HepG2 (cell line): ENCODE measurements around the gene CSNK1G1. TPM values are rescaled to one million over a fixed set of nuclear protein-coding genes. Genes with fewer than 3 reads are reported as not detected.

Experiments used
- ATAC-seq: fragments of 200-7000 bp; cut with Tn5 transposase; 3 replicates; pipeline ENCODE4 v1.9.1; 2020; ENCODE audit warnings: mild to moderate bottlenecking, moderate library complexity
- BruUV-seq: library from RNA; stranded (reverse); fragments of 400-500 nt; replicated peaks from 2 replicates; lab custom pipeline; 2021; lab: Mats Ljungman, UMichigan
- CTCF ChIA-PET: fragments of 300-600 bp; formaldehyde crosslinking; extraction: SDS; loops from one replicate; lab custom pipeline; 2021; ENCODE audit warnings: low total read pairs, inconsistent platforms, low intra/inter-chr PET ratio; lab: Yijun Ruan, JAX
- POLR2A ChIA-PET: fragments of 350-600 bp; sonication (Branson Sonifier 250); formaldehyde crosslinking; loops from one replicate; lab custom pipeline; 2020; ENCODE audit warnings: antibody characterized with exemption, inconsistent platforms; lab: Yijun Ruan, JAX
- DNase-seq: peaks from one replicate; pipeline ENCODE4 v3.0.0-alpha.2; 2015; ENCODE audit warnings: low spot score
- FAIRE-seq: peaks from 3 replicates; lab custom pipeline; 2011; peaks lifted over from hg19 to GRCh38; lab: Jason Lieb, UNC
- H2AFZ ChIP-seq: one replicate; pipeline ENCODE4 v1.6.1; 2011; ENCODE audit warnings: low read length, inconsistent platforms
- H3K27ac ChIP-seq: fragments of 300-600 bp; 3 replicates; pipeline ENCODE4 v1.8.0; 2011; ENCODE audit warnings: mixed run types, mild to moderate bottlenecking, mixed read lengths, low read length, inconsistent platforms; ENCODE audit not compliant: insufficient read depth; ENCODE audit errors: extremely low read length
- H3K27me3 ChIP-seq, 2 experiments: fragments of 200-600 bp in 1 of 2; 2 replicates in 1 of 2; 3 replicates in 1 of 2; pipeline versions ENCODE4 v1.6.0 to v1.8.0; 2011; ENCODE audit warnings: low read length in 2 of 2, mild to moderate bottlenecking in 2 of 2, moderate library complexity in 2 of 2, inconsistent platforms in 1 of 2; ENCODE audit not compliant: insufficient read depth in 2 of 2, control insufficient read depth in 1 of 2
- H3K36me3 ChIP-seq, 2 experiments: fragments of 200-600 bp in 1 of 2; replicated peaks in 1 of 2; 2 replicates in 1 of 2; 3 replicates in 1 of 2; pipeline versions ENCODE4 v1.5.1 to v1.8.0; 2011; ENCODE audit warnings: low read length in 2 of 2, inconsistent platforms in 1 of 2; ENCODE audit not compliant: insufficient read depth in 2 of 2, control insufficient read depth in 1 of 2
- H3K4me1 ChIP-seq: 2 replicates; pipeline ENCODE4 v1.5.1; 2012; ENCODE audit warnings: low read length, inconsistent platforms; ENCODE audit not compliant: insufficient read depth
- H3K4me2 ChIP-seq: 2 replicates; pipeline ENCODE4 v1.6.0; 2011; ENCODE audit warnings: low read depth, low read length, inconsistent platforms
- H3K4me3 ChIP-seq, 3 experiments: fragments of 200-600 bp in 1 of 3; sonication (generic), shearing (Covaris generic) in 1 of 3; replicated peaks in 1 of 3; 2 replicates each; pipeline ENCODE4 v1.5.1; 2011 to 2016; ENCODE audit warnings: low read length in 3 of 3, inconsistent platforms in 2 of 3, low read depth in 2 of 3, mild to moderate bottlenecking in 2 of 3, control low read depth in 1 of 3, mixed read lengths in 1 of 3; ENCODE audit not compliant: insufficient read depth in 1 of 3
- H3K79me2 ChIP-seq: one replicate; pipeline ENCODE4 v1.6.1; 2011; ENCODE audit warnings: low read length, inconsistent platforms; ENCODE audit not compliant: insufficient read depth
- H3K9ac ChIP-seq: 2 replicates; pipeline ENCODE4 v1.6.0; 2011; ENCODE audit warnings: mild to moderate bottlenecking, low read depth, low read length, inconsistent platforms; ENCODE audit not compliant: insufficient read depth
- H3K9me3 ChIP-seq: 2 replicates; pipeline ENCODE4 v1.5.1; 2012; ENCODE audit warnings: mild to moderate bottlenecking, low read length
- H4K20me1 ChIP-seq: 2 replicates; pipeline ENCODE4 v1.6.0; 2011; ENCODE audit warnings: inconsistent platforms, mild to moderate bottlenecking, low read length, moderate library complexity; ENCODE audit not compliant: insufficient read depth
- ARHGAP35 ChIP-seq: sonication (generic); formaldehyde crosslinking; IDR thresholded peaks from 2 replicates; pipeline ENCODE4 v1.9.0; 2022; ENCODE audit warnings: mild to moderate bottlenecking, inconsistent platforms, moderate library complexity, missing genetic modification reagents, borderline replicate concordance
- CHCHD3 ChIP-seq: sonication (generic); formaldehyde crosslinking; IDR thresholded peaks from 2 replicates; pipeline ENCODE4 v1.8.0; 2022; ENCODE audit warnings: mild to moderate bottlenecking, missing genetic modification reagents, moderate library complexity
- MTF1 ChIP-seq: sonication (generic); formaldehyde crosslinking; IDR thresholded peaks from 2 replicates; pipeline ENCODE4 v1.5.0; 2020; ENCODE audit warnings: missing genetic modification reagents
- NFKB2 ChIP-seq: sonication (generic); formaldehyde crosslinking; IDR thresholded peaks from 2 replicates; pipeline ENCODE4 v1.4.0; 2020; ENCODE audit warnings: missing genetic modification reagents, borderline replicate concordance
- SMAD3 ChIP-seq: sonication (generic); formaldehyde crosslinking; IDR thresholded peaks from 2 replicates; pipeline ENCODE4 v1.4.0; 2020; ENCODE audit warnings: missing genetic modification reagents
- TBX2 ChIP-seq: sonication (generic); formaldehyde crosslinking; IDR thresholded peaks from 2 replicates; pipeline ENCODE4 v1.5.0; 2020; ENCODE audit warnings: missing genetic modification reagents, mild to moderate bottlenecking, borderline replicate concordance
- ZNF616 ChIP-seq: sonication (generic); formaldehyde crosslinking; IDR thresholded peaks from 2 replicates; pipeline ENCODE4 v1.5.0; 2020; ENCODE audit warnings: low read depth, mild to moderate bottlenecking, missing genetic modification reagents
- ZNF720 ChIP-seq: sonication (generic); formaldehyde crosslinking; IDR thresholded peaks from 2 replicates; pipeline ENCODE4 v1.4.0; 2020; ENCODE audit warnings: missing genetic modification reagents
- ZNF768 ChIP-seq: sonication (generic); formaldehyde crosslinking; IDR thresholded peaks from 2 replicates; pipeline ENCODE4 v1.4.0; 2020; ENCODE audit warnings: missing genetic modification reagents
- WGBS: methylation state at CpG from one replicate; pipeline ENCODE4 v1.1.6; 2017; ENCODE audit warnings: low lambda C conversion rate; 5-methylcytosine and 5-hydroxymethylcytosine counted together
- in situ Hi-C: cut with HindIII; loops from 2 replicates; pipeline ENCODE4 v1.10.0; 2017; ENCODE audit warnings: low pct_unique_long_range_greater_than_20kb; ENCODE audit not compliant: extremely low pct_ligation_motif_present
- intact Hi-C: fragments of 100-400 bp; cut with micrococcal nuclease; formaldehyde crosslinking; loops from one replicate; pipeline ENCODE4 v1.10.0; 2022; ENCODE audit not compliant: unreplicated experiment
- polyA plus RNA-seq, 8 experiments: library from polyadenylated mRNA; depleted of rRNA in 3 of 8; stranded (reverse) in 7 of 8; unstranded in 1 of 8; fragments of >200 nt; fragmentation: Illumina TruSeq in 4 of 8; extraction: Trizol in 4 of 8; gene quantifications; 2 replicates each; pipeline versions ENCODE4 v1.2.1 to v1.2.3, GENCODE V29; 2011 to 2016; ENCODE audit warnings: low read depth in 4 of 8, missing spikeins in 1 of 8, mixed read lengths in 1 of 8; ENCODE audit not compliant: insufficient read depth in 1 of 8
- total RNA-seq, 5 experiments: library from RNA; depleted of rRNA; stranded (reverse); fragments of >200 nt; fragmentation: Illumina TruSeq; extraction: Trizol; gene quantifications; 2 replicates each; pipeline ENCODE4 v1.2.3, GENCODE V29; 2016; ENCODE audit warnings: low read depth in 1 of 5
- TF ChIP-seq, protein P1 (sequence below): sonication (generic); formaldehyde crosslinking; IDR thresholded peaks from 2 replicates; pipeline ENCODE4 v1.5.1; 2020; ENCODE audit warnings: missing genetic modification reagents, mild to moderate bottlenecking, borderline replicate concordance
- TF ChIP-seq, protein P2 (sequence below): IDR thresholded peaks from 2 replicates; pipeline ENCODE4 v1.6.1; 2012; ENCODE audit warnings: inconsistent platforms
- TF ChIP-seq, protein P3 (sequence below): sonication (generic); formaldehyde crosslinking; IDR thresholded peaks from 2 replicates; pipeline ENCODE4 v1.5.1; 2020; ENCODE audit warnings: mild to moderate bottlenecking, missing genetic modification reagents, moderate library complexity

The CSNK1G1 gene
- total and polyA plus RNA-seq, 2 of the 13 experiments (the other 11 are each of a cell fraction or from before 2014, with no cell fraction given) = 8.5 to 12.6 TPM

DNA sequence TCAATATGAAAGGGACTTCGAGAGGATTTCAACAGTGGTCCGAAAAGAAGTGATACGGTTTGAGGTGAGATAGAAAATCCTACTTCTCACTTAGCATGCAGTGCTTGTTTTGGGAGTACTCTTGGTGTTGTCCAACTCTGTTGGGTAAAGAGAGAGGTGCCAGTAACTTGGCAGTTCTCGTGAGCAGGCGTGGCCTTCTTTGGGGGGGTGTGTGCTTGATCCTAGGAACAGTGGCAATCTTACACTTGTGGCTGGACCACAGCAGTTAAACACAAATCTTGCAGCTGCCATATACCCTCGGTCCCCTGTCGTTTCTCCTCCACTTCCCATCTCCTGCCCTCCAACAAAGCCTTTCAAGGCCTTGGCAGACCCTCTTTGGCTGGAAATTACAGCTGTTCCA lies 219.6 kb downstream of the CSNK1G1 start:
- H3K36me3 ChIP-seq = peaks cover 35 to 66% of the 10 kb centered on the region in 2 experiments
- intact Hi-C loops = no loop called here

More for the DNA sequence above, 219.6 kb downstream of the CSNK1G1 start:
- Histone ChIP-seq H3K4me3 (no peak overlapping the region), H3K9me3 (no peaks in the 10 kb centered on the region), H3K4me1 (peaks cover 3% of the 10 kb centered on the region), H4K20me1 (no peaks in the 10 kb centered on the region), H3K4me2 (no peak overlapping the region), H3K9ac (no peak overlapping the region), H2AFZ (no peak overlapping the region), H3K79me2 (no peaks in the 10 kb centered on the region), H3K27ac (no peak overlapping the region), H3K27me3 (no peaks in the 10 kb centered on the region)
- POLR2A ChIA-PET = no interaction called here
- no peak for TF ChIP-seq ARHGAP35 (CRISPR knock-in tag)
- no peak for TF ChIP-seq SMAD3
- TF ChIP-seq, protein P1, sequence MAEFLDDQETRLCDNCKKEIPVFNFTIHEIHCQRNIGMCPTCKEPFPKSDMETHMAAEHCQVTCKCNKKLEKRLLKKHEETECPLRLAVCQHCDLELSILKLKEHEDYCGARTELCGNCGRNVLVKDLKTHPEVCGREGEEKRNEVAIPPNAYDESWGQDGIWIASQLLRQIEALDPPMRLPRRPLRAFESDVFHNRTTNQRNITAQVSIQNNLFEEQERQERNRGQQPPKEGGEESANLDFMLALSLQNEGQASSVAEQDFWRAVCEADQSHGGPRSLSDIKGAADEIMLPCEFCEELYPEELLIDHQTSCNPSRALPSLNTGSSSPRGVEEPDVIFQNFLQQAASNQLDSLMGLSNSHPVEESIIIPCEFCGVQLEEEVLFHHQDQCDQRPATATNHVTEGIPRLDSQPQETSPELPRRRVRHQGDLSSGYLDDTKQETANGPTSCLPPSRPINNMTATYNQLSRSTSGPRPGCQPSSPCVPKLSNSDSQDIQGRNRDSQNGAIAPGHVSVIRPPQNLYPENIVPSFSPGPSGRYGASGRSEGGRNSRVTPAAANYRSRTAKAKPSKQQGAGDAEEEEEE (CRISPR knock-in tag) = no peak
- TF ChIP-seq ZNF768 (CRISPR knock-in tag) = no peak
- no peak for TF ChIP-seq CHCHD3
- no peak for TF ChIP-seq NFKB2 (CRISPR knock-in tag)
- no peak for TF ChIP-seq TBX2 (CRISPR knock-in tag)
- TF ChIP-seq, protein P2, sequence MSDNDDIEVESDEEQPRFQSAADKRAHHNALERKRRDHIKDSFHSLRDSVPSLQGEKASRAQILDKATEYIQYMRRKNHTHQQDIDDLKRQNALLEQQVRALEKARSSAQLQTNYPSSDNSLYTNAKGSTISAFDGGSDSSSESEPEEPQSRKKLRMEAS = no peak
- no peak for TF ChIP-seq ZNF720 (CRISPR knock-in tag)
- TF ChIP-seq MTF1 (CRISPR knock-in tag) = no peak
- TF ChIP-seq, protein P3, sequence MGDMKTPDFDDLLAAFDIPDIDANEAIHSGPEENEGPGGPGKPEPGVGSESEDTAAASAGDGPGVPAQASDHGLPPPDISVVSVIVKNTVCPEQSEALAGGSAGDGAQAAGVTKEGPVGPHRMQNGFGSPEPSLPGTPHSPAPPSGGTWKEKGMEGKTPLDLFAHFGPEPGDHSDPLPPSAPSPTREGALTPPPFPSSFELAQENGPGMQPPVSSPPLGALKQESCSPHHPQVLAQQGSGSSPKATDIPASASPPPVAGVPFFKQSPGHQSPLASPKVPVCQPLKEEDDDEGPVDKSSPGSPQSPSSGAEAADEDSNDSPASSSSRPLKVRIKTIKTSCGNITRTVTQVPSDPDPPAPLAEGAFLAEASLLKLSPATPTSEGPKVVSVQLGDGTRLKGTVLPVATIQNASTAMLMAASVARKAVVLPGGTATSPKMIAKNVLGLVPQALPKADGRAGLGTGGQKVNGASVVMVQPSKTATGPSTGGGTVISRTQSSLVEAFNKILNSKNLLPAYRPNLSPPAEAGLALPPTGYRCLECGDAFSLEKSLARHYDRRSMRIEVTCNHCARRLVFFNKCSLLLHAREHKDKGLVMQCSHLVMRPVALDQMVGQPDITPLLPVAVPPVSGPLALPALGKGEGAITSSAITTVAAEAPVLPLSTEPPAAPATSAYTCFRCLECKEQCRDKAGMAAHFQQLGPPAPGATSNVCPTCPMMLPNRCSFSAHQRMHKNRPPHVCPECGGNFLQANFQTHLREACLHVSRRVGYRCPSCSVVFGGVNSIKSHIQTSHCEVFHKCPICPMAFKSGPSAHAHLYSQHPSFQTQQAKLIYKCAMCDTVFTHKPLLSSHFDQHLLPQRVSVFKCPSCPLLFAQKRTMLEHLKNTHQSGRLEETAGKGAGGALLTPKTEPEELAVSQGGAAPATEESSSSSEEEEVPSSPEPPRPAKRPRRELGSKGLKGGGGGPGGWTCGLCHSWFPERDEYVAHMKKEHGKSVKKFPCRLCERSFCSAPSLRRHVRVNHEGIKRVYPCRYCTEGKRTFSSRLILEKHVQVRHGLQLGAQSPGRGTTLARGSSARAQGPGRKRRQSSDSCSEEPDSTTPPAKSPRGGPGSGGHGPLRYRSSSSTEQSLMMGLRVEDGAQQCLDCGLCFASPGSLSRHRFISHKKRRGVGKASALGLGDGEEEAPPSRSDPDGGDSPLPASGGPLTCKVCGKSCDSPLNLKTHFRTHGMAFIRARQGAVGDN (CRISPR knock-in tag) = no peak
- TF ChIP-seq ZNF616 (CRISPR knock-in tag) = no peak
- in situ Hi-C loops = no loop called here
- CTCF ChIA-PET = no interaction called here
- WGBS = 93% methylated on average over 7 of the region's 7 CpGs
- ATAC-seq (no peak), DNase-seq (no peak), FAIRE-seq (no peak)
- no TSS peak for BruUV-seq
